Measurements from ENCODE around the gene NACC2.

NACC2 gene

GRCh38 chr9:135990468-135991429 lies 104.3 kb downstream of the NACC2 start:
- DNase-seq = peak; percentile 21

GRCh38 chr9:135989722-135990467 lies 105.2 kb downstream of the NACC2 start:
- peak; percentile 57 for DNase-seq

GRCh38 chr9:135989157-135989556 lies 105.9 kb downstream of the NACC2 start:
- DNase-seq = no peak

- no peak for DNase-seq
Observed at GRCh38 chr9:135988493-135988892, 106.6 kb downstream of the NACC2 start.

- DNase-seq = no peak
Observed at GRCh38 chr9:135987838-135988404, 107.2 kb downstream of the NACC2 start.

GRCh38 chr9:135986605-135987004 lies 108.5 kb downstream of the NACC2 start:
- no peak for DNase-seq

GRCh38 chr9:135985889-135986288 lies 109.2 kb downstream of the NACC2 start:
- no peak for DNase-seq

- DNase-seq = no peak
Observed at GRCh38 chr9:135985459-135985774, 109.7 kb downstream of the NACC2 start.

- DNase-seq = no peak
Observed at GRCh38 chr9:135984072-135984710, 110.9 kb downstream of the NACC2 start.

GRCh38 chr9:135983208-135984071 lies 111.6 kb downstream of the NACC2 start:
- no peak for DNase-seq

- DNase-seq = no peak
Observed at GRCh38 chr9:135982499-135983207, 112.4 kb downstream of the NACC2 start.

- DNase-seq = no peak
Observed at GRCh38 chr9:135980926-135981630, 114.0 kb downstream of the NACC2 start.

- DNase-seq = no peak
Observed at GRCh38 chr9:135979547-135980166, 115.4 kb downstream of the NACC2 start.

GRCh38 chr9:135978642-135979546 lies 116.2 kb downstream of the NACC2 start:
- DNase-seq = no peak

GRCh38 chr9:135976944-135977343 lies 118.1 kb downstream of the NACC2 start:
- no peak for DNase-seq

GRCh38 chr9:135976531-135976930 lies 118.6 kb downstream of the NACC2 start:
- DNase-seq = no peak

- no peak for DNase-seq
Observed at GRCh38 chr9:135975834-135976233, 119.3 kb downstream of the NACC2 start.

- no peak for DNase-seq
Observed at GRCh38 chr9:135974220-135974573, 120.9 kb downstream of the NACC2 start.
